Endothelial cell of hepatic sinusoid (primary cell): ENCODE results near the gene CAMTA1.

Experiments
- in situ Hi-C: cut with HindIII; loops from 2 replicates; pipeline ENCODE4 v1.10.0; 2017; ENCODE audit warnings: low sequenced_read_pairs

CAMTA1 gene

DNA sequence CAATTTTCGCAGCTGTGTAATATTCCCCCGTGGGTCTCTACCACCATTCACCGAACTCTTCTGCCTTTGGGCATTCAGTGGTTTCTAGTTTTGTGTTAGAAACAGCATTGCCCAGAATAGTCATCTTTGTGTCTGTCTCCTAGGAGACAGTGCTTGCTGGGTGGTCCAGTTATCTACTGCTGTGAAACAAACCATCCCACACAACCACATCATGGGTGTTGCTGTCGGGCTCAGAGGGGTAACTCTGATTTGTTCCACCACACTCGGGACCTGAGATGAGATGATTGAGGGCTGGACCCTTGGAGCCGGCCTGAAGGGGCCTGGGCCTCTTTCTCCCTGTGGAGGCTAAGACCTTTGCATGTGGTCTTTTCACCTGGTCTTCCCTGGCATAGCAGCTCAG lies 558.6 kb downstream of the CAMTA1 start:
- in situ Hi-C loops, result no loop called here

DNA sequence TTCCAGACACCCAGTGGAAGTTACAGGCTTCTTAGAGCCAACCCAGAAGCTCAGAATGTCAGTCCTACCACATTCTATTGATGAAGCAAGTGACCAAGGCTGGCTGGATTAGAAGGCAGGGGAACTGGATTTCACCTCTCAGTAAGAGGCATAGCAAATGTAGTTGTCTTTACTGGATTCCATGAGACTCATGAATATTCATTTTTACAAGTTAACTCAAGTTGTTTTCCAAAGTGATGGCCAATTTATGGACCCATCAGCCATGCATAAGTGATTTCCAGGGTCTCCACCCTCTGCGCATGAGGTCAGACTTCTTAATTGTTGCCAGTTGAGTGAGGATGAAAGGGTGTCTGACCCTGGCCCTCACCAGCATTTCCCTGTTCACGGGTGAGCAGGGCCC lies 559.0 kb downstream of the CAMTA1 start:
- in situ Hi-C loops, result no loop called here

GRCh38 chr1:7345516-7345915 lies 560.3 kb downstream of the CAMTA1 start:
- in situ Hi-C loops, result no loop called here

- in situ Hi-C loops, result no loop called here
Measured at GRCh38 chr1:7346070-7346596, 560.9 kb downstream of the CAMTA1 start.

DNA sequence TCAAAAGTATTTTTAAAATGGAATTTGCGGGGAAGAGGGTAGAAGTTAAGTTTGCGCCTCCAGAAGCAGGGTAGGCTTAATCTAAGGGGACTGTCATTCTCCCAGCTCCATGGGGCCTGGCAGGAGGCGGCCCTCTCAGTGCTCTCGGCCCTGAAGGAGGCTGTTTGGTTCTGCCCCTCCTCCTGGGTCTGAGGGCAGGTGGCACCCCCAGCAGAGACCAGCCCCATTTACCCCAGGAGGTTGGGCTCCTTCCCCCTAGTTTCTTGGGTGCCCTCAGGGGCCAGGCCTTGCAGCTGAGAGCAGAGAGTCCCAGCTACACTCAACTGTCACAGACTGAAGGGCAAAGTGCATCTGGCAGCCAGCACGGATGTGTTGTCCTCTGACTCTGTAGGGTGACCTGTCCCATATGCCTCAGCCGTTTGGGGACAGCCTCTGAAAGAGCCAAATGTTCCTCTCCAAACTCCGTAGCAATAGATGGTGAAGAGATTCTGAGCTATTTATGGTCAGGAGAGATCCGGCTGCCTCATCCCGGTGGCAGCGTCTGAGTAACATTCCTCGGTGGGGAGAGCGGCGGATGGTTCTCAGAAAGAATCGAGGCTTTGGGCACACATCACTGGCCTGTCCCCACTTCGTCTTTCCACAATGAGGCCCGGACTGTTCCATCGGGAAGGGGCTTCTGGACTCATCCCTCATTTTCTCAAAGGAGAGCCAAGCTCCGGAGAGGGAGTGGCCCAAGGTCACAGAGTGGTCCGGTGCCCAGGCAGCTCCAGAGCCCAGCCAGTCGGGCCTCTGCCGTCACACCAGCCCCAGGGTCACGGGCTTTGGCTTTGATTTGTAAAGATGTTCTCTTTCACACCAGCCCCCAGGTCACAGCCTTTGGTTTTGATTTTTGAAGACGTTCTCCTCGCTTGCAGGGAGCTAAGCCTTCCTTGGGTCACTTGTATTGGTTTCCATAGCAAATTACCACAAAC lies 561.6 kb downstream of the CAMTA1 start:
- in situ Hi-C loops, result no loop called here

- in situ Hi-C loops, result no loop called here
Measured at GRCh38 chr1:7348073-7348472, 562.8 kb downstream of the CAMTA1 start.

DNA sequence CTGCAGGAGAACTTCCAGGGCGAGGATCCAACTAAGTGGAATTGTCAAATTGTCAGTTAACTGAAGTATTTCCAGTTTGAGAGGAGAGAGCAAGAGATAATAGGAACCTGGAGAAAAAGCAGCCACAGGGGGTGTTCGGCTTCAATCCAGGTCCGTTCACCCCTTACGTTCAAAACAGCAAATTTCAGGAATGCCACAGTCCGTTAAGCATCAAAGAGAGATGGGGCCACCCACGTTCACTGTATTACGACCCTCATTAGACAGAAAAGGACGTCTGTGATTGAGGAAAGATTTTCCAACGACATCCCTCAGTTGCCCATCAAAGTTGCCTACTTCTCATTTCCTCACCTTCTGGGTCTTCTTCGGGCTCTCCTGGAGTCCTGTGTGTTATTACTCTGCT lies 563.3 kb downstream of the CAMTA1 start:
- in situ Hi-C loops, result no loop called here

DNA sequence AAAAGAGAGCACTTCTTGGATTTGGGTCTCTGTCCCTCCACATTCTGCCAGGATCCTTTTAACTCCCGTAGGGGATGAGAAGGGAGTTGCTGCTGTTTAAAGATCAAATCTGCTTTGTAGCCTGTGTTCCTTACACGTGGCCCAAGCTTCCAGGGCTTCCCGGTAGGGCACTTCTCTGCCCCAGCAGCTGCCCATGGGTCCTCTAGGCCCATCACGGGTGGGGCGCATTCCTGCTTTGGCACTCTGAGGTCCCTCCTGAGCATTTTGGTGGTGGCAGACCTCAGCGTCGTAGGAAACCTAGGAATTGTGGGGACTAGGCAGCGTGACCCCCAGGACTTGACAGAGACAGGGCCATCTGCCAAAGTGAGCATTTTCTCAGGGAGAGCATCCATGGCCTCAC lies 565.5 kb downstream of the CAMTA1 start:
- in situ Hi-C loops, result no loop called here

- in situ Hi-C loops, result no loop called here
Measured at GRCh38 chr1:7351649-7352048, 566.4 kb downstream of the CAMTA1 start.

DNA sequence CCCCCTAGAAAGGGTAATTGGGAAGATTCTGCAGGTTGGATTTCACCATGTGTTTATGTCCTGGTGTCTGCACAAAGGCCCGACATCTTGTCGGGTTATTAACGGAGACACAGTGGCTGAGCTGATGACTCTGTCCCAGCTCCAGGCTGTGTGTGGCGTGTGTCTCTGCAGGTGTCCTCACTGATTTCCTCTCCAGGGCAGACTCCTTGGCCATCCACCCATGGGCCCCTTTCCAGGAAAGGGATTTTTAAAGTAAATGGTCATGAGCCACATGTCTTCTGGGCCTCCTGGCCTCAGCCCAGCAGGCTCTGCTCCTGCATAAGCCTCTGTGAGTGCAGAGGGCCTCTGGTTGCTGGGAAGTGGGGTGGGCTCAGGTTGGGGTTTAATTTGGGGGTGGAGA lies 567.1 kb downstream of the CAMTA1 start:
- in situ Hi-C loops, result no loop called here

- in situ Hi-C loops, result no loop called here
Measured at GRCh38 chr1:7352974-7353373, 567.7 kb downstream of the CAMTA1 start.

DNA sequence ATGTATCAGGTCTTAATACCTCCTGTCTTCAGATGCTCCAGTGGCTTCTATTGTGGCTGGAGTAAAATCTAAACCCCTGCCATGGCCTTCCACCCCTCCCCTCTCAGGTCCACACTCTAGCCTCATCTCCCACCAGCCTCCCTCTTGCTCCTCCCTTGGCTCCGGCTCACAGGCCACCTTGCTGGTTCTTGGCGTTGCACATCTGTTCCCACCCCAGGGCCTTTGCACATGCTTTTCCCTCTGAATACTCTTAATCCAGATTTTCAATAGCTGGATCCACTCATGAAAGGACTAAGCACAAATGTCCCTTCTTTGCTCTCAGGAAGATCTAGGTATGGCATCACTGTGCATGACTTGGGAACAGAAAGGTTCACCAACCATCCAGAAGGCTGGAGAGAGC lies 570.4 kb downstream of the CAMTA1 start:
- in situ Hi-C loops, result no loop called here

DNA sequence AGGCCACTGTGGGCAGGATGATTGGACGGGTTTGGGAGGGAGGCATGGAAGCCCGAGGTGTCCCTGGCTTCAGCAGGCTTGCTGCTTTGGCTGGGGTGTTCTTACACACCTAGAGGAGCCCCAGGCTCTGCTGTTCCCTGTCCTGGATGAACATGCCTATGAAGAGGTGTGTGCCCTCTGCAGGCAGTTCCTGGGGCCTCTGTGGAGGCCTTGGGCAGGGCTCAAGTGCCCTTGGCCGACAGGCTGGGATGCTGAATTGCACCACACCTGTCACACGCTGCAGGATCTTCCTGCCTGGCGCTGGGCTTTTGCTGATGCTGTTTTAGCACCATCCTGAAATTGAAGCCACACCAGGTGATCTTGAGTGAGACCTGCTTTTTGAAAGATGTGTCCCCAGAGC lies 570.8 kb downstream of the CAMTA1 start:
- in situ Hi-C loops, result no loop called here

GRCh38 chr1:7358425-7358824 lies 573.2 kb downstream of the CAMTA1 start:
- in situ Hi-C loops, result no loop called here

- in situ Hi-C loops, result no loop called here
Measured at GRCh38 chr1:7360526-7360925, 575.3 kb downstream of the CAMTA1 start.

DNA sequence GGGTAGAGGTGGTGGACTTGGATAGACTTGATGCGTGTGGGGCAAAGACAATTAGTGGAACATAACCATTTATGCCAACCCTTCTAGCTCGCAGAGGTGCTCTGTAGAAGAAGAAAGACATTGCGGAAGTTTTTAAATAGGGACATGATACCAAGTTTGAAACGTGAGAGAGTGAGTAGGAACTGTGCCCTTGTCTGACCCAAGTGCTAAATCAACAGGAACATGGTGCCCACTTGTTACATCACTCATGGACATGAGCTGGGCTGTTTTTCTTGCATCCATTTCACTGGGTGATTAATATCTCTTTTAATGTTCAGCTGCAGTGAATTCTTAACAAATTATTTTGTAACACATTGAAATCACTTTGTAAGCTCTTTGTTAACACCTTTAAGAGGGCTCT lies 577.7 kb downstream of the CAMTA1 start:
- in situ Hi-C loops, result no loop called here

- in situ Hi-C loops, result no loop called here
Measured at GRCh38 chr1:7363450-7363849, 578.2 kb downstream of the CAMTA1 start.

DNA sequence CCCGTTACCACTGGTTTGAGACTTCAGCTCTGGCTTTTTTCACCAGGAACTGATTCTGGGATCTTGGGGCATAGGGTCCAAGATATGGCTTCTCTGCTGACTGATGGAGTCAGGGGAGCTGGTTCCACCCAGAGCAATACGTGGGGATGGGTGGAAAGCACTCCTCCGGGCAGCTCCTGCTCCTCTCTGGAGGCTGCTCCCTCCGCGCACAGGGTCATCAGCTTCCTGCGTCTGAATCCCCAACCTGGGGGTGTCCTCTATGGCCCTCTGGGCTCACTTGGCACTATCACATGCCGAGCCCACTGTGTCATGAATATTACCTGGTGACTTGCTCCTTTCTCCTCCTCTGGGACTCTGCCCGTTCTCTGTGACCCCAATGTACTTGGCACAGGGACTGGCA lies 580.5 kb downstream of the CAMTA1 start:
- in situ Hi-C loops, result no loop called here

- in situ Hi-C loops, result no loop called here
Measured at GRCh38 chr1:7366286-7366954, 581.2 kb downstream of the CAMTA1 start.

GRCh38 chr1:7366955-7367665 lies 581.9 kb downstream of the CAMTA1 start:
- in situ Hi-C loops, result no loop called here

DNA sequence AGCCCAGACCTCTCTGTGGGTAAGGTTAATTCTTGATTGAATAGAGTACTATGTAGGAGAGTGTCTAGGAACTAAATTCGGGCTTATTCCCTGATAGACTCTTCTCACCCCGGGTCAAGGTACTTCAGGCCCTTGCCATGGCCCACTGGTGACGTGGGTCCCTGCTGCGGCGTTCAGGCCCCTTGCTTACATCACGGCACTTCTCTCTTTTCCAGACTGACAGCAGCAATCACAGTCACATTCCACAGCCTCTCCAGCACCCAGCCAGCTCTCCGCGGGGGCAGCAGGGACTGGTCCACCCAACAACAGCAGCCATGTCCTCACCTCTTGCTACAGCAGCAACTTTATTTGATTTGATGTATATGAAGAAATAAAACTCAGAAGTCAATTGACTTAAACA lies 584.6 kb downstream of the CAMTA1 start:
- in situ Hi-C loops, result no loop called here
